Stromal cell of bone marrow (primary cell): Measurements from ENCODE around the gene DEXI.
"Not testable (repeated sequence)": the region's sequence is repeated elsewhere in the genome, so short reads cannot be mapped to it uniquely, and the experiment has no call there.

Source experiments
- DNase-seq: peaks from one replicate; pipeline ENCODE4 v3.0.0-alpha.2; 2012; ENCODE audit warnings: low read depth

DEXI gene

GRCh38 chr16:10926867-10927266, 15.4 kb downstream of the DEXI start:
- DNase-seq, result no peak

- DNase-seq, result no peak
Measured at GRCh38 chr16:10926094-10926493, 16.2 kb downstream of the DEXI start.

- not testable (repeated sequence) for DNase-seq
Measured at GRCh38 chr16:10925285-10925684, 17.0 kb downstream of the DEXI start.

- no peak for DNase-seq
Measured at GRCh38 chr16:10923650-10924214, 18.5 kb downstream of the DEXI start.

- no peak for DNase-seq
Measured at GRCh38 chr16:10923146-10923649, 19.1 kb downstream of the DEXI start.

GRCh38 chr16:10922328-10923145, 19.7 kb downstream of the DEXI start:
- DNase-seq, result no peak

GRCh38 chr16:10921536-10922327, 20.5 kb downstream of the DEXI start:
- DNase-seq, result no peak

- DNase-seq, result no peak
Measured at GRCh38 chr16:10920726-10921427, 21.4 kb downstream of the DEXI start.

- no peak for DNase-seq
Measured at GRCh38 chr16:10919003-10919351, 23.3 kb downstream of the DEXI start.

GRCh38 chr16:10918294-10919002, 23.8 kb downstream of the DEXI start:
- peak; percentile 96 for DNase-seq

- DNase-seq, result no peak
Measured at GRCh38 chr16:10916534-10916933, 25.7 kb downstream of the DEXI start.

GRCh38 chr16:10911267-10911666, 31.0 kb downstream of the DEXI start:
- DNase-seq, result no peak

GRCh38 chr16:10907757-10908045, 34.6 kb downstream of the DEXI start:
- no peak for DNase-seq

- no peak for DNase-seq
Measured at GRCh38 chr16:10906914-10907756, 35.1 kb downstream of the DEXI start.

GRCh38 chr16:10906482-10906881, 35.8 kb downstream of the DEXI start:
- no peak for DNase-seq

- no peak for DNase-seq
Measured at GRCh38 chr16:10902999-10903398, 39.3 kb downstream of the DEXI start.

- no peak for DNase-seq
Measured at GRCh38 chr16:10897134-10897533, 45.1 kb downstream of the DEXI start.

GRCh38 chr16:10896723-10897122, 45.5 kb downstream of the DEXI start:
- DNase-seq, result no peak

- DNase-seq, result no peak
Measured at GRCh38 chr16:10896165-10896564, 46.1 kb downstream of the DEXI start.

GRCh38 chr16:10895053-10895946, 47.0 kb downstream of the DEXI start:
- DNase-seq, result peak; percentile 5
